G401 (cell line): Measurements from ENCODE around the gene ITPKB. TPM values are rescaled to one million over a fixed set of nuclear protein-coding genes. Genes with fewer than 3 reads are reported as not detected.
A peak's percentile ranks its signal among the peaks of the same experiment; 100 is the strongest.

Source experiments
- DNase-seq: peaks from one replicate; pipeline ENCODE4 v3.0.0-alpha.2; 2015; ENCODE audit warnings: low spot score
- in situ Hi-C: cut with HindIII; loops from 2 replicates; pipeline ENCODE4 v1.10.0; 2016; ENCODE audit warnings: low sequenced_read_pairs, mixed read lengths
- total RNA-seq: library from RNA; depleted of rRNA; stranded (reverse); fragments of >200 nt; shearing (Covaris generic); gene quantifications from 2 replicates; pipeline ENCODE4 v1.2.3, GENCODE V29; 2014

The ITPKB gene
- total RNA-seq, 1 experiment from 2014 or later: 15.2 TPM

- in situ Hi-C loops: no loop called here
- DNase-seq: no peak
Measured at GRCh38 chr1:226634611-226635246, 104.4 kb downstream of the ITPKB start.

GRCh38 chr1:226634166-226634588, 104.9 kb downstream of the ITPKB start:
- in situ Hi-C loops: no loop called here
- peak; percentile 69 for DNase-seq

- in situ Hi-C loops: no loop called here
- DNase-seq: peak; percentile 71
Measured at GRCh38 chr1:226633541-226634165, 105.4 kb downstream of the ITPKB start.

- no peak for DNase-seq
- in situ Hi-C loops: no loop called here
Measured at GRCh38 chr1:226632922-226633351, 106.1 kb downstream of the ITPKB start.

- in situ Hi-C loops: no loop called here
- peak; percentile 70 for DNase-seq
Measured at GRCh38 chr1:226632169-226632879, 106.8 kb downstream of the ITPKB start.

- in situ Hi-C loops: no loop called here
- DNase-seq: no peak
Measured at GRCh38 chr1:226631229-226632000, 107.7 kb downstream of the ITPKB start.

- in situ Hi-C loops: no loop called here
- no peak for DNase-seq
Measured at GRCh38 chr1:226630592-226630991, 108.5 kb downstream of the ITPKB start.

- in situ Hi-C loops: no loop called here
- DNase-seq: no peak
Measured at GRCh38 chr1:226629896-226630550, 109.1 kb downstream of the ITPKB start.

- no peak for DNase-seq
- in situ Hi-C loops: no loop called here
Measured at GRCh38 chr1:226629210-226629895, 109.7 kb downstream of the ITPKB start.

GRCh38 chr1:226628612-226629155, 110.4 kb downstream of the ITPKB start:
- in situ Hi-C loops: no loop called here
- no peak for DNase-seq

- DNase-seq: no peak
- in situ Hi-C loops: no loop called here
Measured at GRCh38 chr1:226627924-226628611, 111.0 kb downstream of the ITPKB start.

GRCh38 chr1:226627050-226627755, 111.9 kb downstream of the ITPKB start:
- in situ Hi-C loops: no loop called here
- no peak for DNase-seq

GRCh38 chr1:226626577-226626956, 112.5 kb downstream of the ITPKB start:
- in situ Hi-C loops: no loop called here
- DNase-seq: peak; percentile 73

GRCh38 chr1:226625832-226626576, 113.1 kb downstream of the ITPKB start:
- in situ Hi-C loops: no loop called here
- DNase-seq: no peak

GRCh38 chr1:226625326-226625725, 113.8 kb downstream of the ITPKB start:
- DNase-seq: no peak
- in situ Hi-C loops: no loop called here

- no peak for DNase-seq
- in situ Hi-C loops: no loop called here
Measured at GRCh38 chr1:226624526-226624925, 114.6 kb downstream of the ITPKB start.

- in situ Hi-C loops: no loop called here
- DNase-seq: no peak
Measured at GRCh38 chr1:226622012-226622411, 117.1 kb downstream of the ITPKB start.
